Endometrial microvascular endothelial cells (primary cell): Measurements from ENCODE around the gene CTDSPL. TPM values are rescaled to one million over a fixed set of nuclear protein-coding genes. Genes with fewer than 3 reads are reported as not detected.
"Not testable (repeated sequence)": the region's sequence is repeated elsewhere in the genome, so short reads cannot be mapped to it uniquely, and the experiment has no call there.

Source experiments
- in situ Hi-C: cut with HindIII; loops from 2 replicates; pipeline ENCODE4 v1.10.0; 2017; ENCODE audit warnings: low sequenced_read_pairs, low pct_unique_long_range_greater_than_20kb; ENCODE audit errors: inconsistent ontology term
- total RNA-seq: library from RNA; depleted of rRNA; stranded (reverse); fragments of >200 nt; gene quantifications from one replicate; pipeline ENCODE4 v1.2.3, GENCODE V29; 2015; ENCODE audit errors: inconsistent ontology term

The CTDSPL gene, protein sequence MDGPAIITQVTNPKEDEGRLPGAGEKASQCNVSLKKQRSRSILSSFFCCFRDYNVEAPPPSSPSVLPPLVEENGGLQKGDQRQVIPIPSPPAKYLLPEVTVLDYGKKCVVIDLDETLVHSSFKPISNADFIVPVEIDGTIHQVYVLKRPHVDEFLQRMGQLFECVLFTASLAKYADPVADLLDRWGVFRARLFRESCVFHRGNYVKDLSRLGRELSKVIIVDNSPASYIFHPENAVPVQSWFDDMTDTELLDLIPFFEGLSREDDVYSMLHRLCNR
- 17.2 TPM for total RNA-seq

DNA sequence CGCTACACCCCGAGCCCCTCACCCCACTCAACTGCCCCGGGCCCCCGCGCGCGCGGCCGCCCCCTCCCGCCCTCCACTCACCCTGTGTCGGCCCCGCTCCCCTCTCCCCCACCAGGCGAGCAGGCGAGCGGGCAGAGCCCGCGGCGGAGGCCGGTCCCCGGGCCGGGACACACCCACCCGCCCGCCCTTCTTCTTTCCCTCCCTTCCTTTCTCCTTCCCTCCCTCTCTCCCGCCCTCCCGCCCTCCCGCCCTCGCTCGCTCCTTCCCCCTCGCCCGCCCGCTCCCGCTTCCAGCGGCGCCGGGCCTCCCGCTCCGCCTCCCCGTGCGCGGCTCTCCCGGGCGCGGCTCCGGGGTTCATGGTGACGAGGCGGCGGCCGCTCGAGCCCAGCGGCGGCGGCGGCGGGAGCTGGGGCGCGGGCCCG is at the start of gene CTDSPL:
Gene CTDSPL (plus strand): TSS at position 261 of the 422 bp plus-strand sequence. CDS start 320 bp downstream, outside the sequence.
- in situ Hi-C loops: no loop called here

- in situ Hi-C loops: no loop called here
Observed at GRCh38 chr3:37812499-37812896, 49.2 kb upstream of the CTDSPL start.

- in situ Hi-C loops: no loop called here
Observed at GRCh38 chr3:37813403-37813802, 48.3 kb upstream of the CTDSPL start.

DNA sequence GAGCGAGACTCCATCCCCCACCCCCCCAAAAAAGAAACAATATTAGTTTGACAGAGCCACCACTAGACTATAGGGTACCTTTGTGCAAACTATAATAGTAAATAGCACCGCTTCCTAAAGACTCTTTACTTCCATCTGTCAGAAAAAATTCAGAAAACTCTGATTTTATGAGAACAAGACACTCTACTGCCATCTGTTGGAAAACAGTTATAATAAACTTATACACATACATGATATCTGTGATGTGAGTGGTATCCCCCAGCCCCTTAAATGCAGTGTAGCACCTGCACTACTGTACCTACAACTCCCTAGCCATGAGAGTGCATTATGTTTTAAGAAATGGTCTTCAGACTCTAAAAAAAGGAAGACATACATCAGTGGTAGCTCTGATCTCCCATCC is 47.1 kb upstream of the CTDSPL start:
- in situ Hi-C loops: no loop called here

DNA sequence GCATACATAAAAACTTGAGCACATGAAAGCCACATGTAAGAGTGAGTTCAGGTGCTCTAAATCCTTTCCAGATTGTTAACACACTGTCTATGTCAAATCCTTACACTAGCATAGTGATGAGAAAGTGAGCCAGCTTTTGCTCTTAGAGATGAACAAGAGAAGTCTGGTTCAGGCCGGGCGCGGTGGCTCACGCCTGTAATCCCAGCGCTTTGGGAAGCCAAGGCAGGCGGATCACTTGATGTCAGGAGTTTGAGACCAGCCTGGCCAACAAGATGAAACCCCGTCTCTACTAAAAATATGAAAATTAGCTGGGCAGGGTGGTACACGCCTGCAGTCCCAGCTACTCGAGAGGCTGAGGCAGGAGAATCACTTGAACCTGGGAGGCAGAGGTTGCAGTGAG is 46.5 kb upstream of the CTDSPL start:
- in situ Hi-C loops: not testable (repeated sequence)

DNA sequence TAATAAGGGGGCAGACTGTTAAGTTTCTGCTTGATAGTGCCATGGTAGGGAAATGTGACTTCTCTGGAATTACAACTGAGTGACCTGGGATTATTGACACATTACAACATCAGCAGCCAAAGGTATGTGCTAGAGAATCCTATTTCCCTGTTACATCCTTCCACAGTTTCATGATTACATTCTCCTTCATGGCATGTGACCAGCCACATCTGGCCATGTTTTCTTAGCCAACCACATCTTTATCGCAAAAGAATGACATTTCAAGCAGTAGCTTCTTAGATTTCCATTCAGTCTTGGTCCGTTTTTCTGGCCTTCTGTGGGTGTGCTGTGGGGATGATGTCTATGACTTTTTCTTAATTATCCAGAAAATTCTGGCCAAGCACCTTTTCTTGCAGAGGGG is 45.4 kb upstream of the CTDSPL start:
- in situ Hi-C loops: no loop called here

- in situ Hi-C loops: no loop called here
Observed at GRCh38 chr3:37819591-37819990, 42.1 kb upstream of the CTDSPL start.

DNA sequence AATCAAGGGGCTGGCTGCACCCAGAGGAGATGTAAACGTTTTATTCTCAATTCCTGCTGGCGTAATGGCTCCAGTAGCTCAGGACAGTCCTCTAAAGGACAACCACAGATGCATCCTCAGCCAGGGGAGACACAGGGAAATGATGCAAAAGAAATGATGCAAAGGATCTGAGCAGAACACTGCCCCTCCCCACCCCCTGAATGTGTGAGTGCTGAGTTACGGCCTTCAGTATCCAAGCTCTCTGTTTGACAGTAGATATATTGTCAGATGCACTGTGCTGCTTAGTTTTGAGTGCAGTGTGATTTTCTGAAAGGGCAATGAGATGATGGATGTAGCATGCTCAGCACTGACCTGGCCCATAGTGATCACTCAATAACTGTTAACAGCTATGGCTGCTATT is 41.4 kb upstream of the CTDSPL start:
- in situ Hi-C loops: no loop called here

- in situ Hi-C loops: no loop called here
Observed at GRCh38 chr3:37823189-37823588, 38.5 kb upstream of the CTDSPL start.

DNA sequence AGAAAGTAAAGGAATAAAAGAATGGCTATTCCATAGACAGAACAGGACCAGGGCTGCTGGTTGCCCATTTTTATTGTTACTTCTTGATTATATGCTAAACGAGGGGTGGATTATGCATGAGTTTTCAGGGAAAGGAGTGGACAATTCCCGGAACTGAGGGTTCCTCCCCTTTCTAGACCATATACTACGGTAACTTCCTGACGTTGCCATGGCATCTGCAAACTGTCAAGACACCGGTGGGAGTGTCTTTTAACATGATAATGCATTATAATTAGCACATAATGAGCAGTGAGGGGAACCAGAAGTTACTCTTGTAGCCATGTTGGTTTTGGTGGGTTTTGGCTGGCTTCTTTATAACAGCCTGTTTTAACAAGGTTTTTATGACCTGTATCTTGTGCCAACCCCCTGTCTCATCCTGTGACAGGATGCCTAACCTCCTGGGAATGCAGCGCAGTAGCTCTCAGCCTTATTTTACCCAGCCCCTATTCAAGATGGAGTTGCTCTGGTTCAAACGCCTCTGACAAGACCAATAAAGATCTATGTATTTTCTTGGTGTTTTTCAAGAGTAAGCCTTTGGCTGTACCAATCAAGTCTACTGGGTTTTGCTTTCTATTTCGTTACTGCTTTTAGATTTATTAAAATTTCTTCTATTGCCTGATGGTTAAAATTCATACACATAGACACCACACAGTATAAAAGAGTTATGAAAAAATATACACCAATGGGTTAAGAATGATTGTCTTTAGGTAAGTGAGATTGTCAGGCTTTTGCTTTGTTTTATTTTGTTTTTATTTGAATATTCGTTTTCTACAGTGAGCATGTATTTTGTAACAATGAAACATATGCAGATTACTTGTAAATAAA is 37.4 kb upstream of the CTDSPL start:
- in situ Hi-C loops: no loop called here

- in situ Hi-C loops: no loop called here
Observed at GRCh38 chr3:37824954-37825328, 36.7 kb upstream of the CTDSPL start.

DNA sequence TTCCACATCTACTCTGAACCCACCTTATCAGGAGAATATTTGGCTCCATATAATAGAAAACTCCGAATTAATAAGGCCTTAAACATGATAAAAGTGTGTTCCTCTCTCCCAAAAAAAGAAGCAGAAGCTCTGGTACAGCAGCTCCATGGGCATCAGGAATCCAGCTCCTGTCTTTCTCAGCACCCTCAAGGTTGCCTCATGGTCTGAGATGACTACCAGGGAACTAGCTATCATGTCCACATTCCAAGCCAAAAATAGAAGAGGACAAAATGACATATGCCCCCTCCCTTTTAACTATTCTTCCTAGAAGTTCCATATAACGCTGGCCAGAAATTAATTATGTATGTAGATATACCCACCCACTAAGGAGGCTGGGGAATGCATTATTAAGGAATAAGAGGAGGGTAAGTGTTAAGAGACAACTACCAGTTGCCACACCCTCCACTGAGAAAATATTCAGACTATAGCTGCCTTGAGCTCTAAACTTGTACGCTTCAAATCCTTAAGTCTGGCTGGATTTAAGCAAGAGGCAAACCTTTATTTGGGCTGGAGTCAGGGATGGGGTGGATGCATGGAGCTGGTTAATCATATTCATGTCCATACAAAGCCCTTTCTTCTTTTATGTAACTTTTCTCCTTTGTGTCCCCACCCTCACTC is 35.8 kb upstream of the CTDSPL start:
- in situ Hi-C loops: no loop called here

DNA sequence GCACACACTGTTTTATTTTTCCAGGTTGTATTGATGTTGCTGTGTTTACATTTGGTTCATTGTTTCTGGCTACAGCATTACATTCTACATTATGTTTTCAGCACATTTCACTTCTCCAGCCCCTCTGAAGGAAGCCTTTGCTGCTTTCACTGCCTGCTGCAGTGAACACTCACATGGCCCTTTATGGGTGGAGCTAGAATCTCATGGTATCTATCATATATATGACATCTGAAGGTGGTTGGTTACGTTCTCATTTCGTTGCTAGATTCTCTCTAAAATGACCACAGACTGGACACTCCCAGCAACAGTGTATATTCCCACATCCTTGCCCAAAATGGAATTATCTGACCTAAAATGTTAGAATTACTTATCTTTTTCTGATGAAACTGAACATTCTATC is 35.2 kb upstream of the CTDSPL start:
- in situ Hi-C loops: no loop called here

DNA sequence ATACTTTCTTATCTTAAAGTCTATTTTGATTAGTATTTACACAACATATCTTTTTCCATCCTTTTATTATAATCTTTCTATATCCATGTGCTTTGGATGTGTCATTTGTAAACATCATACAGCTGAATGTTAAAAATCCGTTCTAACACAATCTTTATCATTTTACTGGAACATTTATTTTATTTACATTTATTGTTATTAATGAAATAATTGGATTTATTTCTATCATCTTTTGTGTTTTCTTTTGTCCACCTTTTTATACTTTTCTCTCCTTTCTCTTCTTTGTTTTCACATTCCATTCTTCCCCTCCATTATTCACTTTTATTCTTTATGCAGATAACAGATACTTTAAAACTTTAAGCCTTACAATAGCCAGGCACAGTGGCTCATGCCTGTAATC is 34.7 kb upstream of the CTDSPL start:
- in situ Hi-C loops: no loop called here

- in situ Hi-C loops: no loop called here
Observed at GRCh38 chr3:37832480-37832879, 29.2 kb upstream of the CTDSPL start.

GRCh38 chr3:37833302-37834186 is 28.1 kb upstream of the CTDSPL start:
- in situ Hi-C loops: no loop called here

DNA sequence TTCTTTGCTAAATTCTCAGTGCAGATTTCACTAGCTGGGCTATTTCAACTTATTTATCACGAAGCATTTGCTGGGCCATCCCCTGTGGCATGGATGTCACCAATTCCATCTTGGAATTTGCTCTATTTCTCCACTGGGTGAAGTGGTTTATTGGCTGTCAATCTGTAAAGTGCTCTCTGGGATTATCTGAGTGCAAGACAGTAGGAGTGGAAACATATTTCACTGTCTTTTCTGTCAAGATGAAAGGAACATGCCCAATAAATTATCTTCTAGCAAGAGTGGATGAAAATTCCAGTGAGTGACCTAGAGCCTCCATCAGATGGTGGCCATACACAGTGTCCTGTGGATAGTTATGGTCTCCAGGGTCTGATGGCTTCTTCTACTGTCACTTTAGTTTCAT is 25.1 kb upstream of the CTDSPL start:
- in situ Hi-C loops: no loop called here

GRCh38 chr3:37847689-37848088 is 14.0 kb upstream of the CTDSPL start:
- in situ Hi-C loops: no loop called here
